ENCODE measurements around the gene NKD2.

- TF ChIP-seq, protein P1, sequence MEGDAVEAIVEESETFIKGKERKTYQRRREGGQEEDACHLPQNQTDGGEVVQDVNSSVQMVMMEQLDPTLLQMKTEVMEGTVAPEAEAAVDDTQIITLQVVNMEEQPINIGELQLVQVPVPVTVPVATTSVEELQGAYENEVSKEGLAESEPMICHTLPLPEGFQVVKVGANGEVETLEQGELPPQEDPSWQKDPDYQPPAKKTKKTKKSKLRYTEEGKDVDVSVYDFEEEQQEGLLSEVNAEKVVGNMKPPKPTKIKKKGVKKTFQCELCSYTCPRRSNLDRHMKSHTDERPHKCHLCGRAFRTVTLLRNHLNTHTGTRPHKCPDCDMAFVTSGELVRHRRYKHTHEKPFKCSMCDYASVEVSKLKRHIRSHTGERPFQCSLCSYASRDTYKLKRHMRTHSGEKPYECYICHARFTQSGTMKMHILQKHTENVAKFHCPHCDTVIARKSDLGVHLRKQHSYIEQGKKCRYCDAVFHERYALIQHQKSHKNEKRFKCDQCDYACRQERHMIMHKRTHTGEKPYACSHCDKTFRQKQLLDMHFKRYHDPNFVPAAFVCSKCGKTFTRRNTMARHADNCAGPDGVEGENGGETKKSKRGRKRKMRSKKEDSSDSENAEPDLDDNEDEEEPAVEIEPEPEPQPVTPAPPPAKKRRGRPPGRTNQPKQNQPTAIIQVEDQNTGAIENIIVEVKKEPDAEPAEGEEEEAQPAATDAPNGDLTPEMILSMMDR (IDR thresholded peaks at IDR 0.05), result no peak
- no peak for TF ChIP-seq POLR2A (IDR thresholded peaks at IDR 0.05)
Measured at GRCh38 chr5:1016036-1016435, 7.4 kb downstream of the NKD2 start.
